ENCODE data around the gene WNT3.
"Not testable (repeated sequence)": the region's sequence is repeated elsewhere in the genome, so short reads cannot be mapped to it uniquely, and the experiment has no call there.

The WNT3 gene, protein sequence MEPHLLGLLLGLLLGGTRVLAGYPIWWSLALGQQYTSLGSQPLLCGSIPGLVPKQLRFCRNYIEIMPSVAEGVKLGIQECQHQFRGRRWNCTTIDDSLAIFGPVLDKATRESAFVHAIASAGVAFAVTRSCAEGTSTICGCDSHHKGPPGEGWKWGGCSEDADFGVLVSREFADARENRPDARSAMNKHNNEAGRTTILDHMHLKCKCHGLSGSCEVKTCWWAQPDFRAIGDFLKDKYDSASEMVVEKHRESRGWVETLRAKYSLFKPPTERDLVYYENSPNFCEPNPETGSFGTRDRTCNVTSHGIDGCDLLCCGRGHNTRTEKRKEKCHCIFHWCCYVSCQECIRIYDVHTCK

DNA sequence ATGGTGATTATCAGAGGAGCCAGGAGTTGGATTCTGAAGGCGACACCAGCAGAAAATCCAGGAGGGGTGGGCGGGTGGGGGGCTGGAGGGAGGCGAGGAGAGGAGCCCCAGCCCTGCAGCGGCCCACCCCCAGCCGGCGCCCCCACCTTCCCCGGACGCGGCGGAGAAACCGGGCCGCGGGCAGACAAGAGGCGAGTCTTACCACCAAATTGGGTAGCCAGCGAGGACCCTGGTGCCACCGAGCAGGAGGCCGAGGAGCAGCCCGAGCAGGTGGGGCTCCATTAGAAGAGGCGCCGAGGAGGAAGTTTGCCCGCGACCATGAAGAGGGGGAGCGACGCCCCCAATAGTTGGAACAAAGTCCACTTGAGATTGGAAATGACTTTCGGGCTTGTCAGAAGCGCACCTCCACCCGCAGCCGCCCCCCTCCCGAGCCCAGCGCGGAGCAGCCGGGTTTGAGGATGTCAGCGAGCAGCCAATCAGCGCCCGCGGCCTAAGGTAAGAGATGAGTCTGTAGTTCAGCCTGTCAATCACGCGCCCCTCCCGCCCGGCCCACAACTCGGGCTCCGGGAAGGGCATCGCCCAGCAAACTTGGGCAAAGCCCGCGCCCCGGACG is at the start of gene WNT3:
TSS of gene WNT3 (minus strand) at position 377 of the 613 bp plus-strand sequence. CDS start at position 282, 95 bp downstream.
- FAIRE-seq (no peak), DNase-seq (ENCODE audit: extremely low spot score, insufficient read length, low read depth) (no peak)

DNA sequence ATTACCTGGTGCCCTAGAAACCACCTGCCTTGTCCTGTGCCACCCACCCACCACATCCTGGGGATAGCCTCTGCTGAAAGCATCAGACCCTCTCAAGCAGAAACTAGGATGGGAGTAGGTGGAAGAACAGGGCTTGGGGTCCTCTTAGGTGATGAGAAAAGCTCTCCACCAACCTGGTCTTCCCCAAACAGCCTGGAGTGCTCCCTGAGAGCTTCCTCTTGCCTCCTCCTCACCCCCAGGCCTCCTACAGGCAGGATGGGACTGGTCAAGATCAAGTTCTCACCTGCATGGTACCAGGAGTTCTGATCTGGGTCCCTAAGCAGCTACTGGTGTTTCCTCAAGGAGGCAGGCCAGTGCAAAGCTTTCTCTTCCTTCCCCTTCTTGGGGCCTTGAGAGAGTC is 48.3 kb upstream of the WNT3 start:
- FAIRE-seq (no peak), DNase-seq (ENCODE audit: extremely low spot score, insufficient read length, low read depth) (no peak)

DNA sequence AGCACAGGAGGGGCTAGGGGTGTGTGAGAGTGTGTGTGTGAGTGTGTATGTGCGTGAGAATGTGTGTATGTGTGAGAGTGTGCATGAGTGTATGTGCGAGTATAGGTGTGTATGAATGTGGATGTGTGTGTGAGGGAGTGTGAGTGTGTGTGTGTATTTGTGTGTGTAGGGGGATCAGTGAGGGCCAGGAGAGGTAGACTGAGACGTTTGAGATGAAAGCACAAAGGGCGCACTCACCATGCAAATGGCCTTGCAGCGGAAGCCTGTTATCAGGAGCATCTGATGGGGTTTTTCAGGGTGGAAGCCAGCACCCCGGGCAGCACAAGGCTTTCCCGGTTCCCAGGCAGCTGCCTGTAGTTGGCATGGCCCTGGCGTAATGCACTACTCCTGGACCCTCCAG is 47.8 kb upstream of the WNT3 start:
- DNase-seq (ENCODE audit: extremely low spot score, insufficient read length, low read depth), result no peak
- no peak for FAIRE-seq

DNA sequence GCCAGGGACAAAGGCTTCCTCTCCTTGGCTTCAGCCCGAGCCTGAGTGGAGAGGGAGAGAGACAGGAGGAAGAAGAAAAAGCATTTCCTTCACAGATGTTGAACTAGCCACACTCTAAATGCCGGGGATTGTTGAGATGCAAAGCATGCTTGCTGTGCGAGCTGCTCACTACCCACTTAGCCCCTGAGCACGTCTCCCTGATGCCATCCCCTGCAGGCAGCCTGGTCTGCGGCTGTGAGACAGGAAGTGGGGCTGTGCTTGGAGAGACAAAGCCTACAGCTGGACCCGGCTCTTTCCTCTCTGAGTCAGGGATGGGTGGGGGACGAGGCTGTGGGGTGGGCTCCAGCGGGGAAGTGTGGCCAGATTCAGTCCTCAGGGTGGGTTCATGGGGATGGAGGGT is 46.6 kb upstream of the WNT3 start:
- DNase-seq (ENCODE audit: extremely low spot score, insufficient read length, low read depth) (no peak), FAIRE-seq (no peak)

DNA sequence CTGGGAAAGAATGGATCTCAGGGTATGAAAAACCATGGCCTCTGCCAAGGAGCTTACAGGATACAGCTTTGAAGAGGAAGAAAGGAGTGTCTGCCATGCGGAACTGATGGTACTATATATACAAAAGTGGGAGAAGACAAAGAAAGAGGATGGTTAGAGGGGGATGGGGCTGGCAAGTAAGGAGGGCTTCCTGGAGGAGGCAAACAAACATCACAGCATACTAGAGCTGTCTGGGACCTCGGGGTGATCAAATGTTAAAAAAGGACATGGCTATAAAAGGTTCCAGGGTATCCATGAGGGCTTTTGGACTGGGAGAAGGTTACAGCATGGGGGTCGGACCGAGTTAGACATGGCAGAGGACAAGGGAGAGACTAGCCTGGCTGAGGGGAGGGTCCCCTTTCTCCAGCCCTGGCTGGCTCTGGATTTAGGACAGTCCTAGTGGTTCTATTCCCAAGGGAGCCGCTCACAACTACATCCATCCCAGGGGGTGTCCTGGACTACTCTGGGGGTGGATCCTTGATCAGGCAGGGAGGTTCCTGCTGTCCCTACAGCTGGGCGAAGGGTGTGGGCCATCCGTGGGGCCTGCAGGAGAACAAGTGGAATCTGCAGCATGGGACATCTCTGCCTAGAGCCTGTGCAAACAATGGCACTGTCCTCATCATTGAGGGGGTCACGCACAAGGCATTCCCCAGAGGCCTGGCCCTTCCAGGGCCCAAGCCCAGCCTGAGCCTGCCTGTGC is 45.1 kb upstream of the WNT3 start:
- DNase-seq (ENCODE audit: extremely low spot score, insufficient read length, low read depth) (no peak), FAIRE-seq (no peak)

DNA sequence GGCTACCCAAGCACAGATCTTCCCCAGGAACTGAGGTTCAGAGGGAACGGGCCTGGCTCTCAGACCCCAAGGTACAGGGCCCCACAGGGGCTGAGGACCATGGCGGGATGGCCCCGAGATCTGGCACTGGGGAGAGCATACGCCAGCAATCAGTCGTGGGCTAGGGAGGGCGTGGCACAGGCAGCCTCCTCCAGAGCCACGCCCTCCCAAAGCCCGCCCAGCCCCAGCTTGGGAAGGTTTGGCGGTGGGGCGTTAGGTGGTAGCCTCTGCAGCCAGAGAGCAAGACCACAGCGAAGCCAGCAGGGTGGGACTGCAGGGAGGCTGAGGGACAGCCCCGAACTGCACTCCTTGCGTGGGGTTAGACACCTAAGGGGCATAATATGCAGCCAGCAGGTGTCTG is 44.5 kb upstream of the WNT3 start:
- no peak for FAIRE-seq
- no peak for DNase-seq (ENCODE audit: extremely low spot score, insufficient read length, low read depth)

DNA sequence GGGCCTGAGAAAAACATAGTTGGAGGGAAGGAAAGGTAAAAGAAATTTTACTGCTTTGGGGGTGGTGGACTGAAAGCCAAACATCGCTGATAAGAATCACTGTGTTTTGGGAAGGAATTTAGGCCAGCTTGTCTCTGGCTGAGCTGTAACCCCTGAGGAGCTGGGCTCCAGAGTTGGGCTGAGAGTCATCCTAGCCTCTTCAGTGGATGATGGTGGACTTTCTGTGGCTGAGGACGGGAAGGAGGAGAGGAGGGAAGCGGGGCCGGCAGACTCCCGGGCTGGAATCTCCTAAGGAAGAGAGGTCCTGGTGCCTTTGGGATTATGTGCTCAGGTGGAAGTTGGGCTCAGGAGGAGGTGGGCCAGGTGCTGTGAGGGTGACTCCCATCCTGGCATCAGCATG is 41.5 kb upstream of the WNT3 start:
- FAIRE-seq (no peak), DNase-seq (ENCODE audit: extremely low spot score, insufficient read length, low read depth) (no peak)

DNA sequence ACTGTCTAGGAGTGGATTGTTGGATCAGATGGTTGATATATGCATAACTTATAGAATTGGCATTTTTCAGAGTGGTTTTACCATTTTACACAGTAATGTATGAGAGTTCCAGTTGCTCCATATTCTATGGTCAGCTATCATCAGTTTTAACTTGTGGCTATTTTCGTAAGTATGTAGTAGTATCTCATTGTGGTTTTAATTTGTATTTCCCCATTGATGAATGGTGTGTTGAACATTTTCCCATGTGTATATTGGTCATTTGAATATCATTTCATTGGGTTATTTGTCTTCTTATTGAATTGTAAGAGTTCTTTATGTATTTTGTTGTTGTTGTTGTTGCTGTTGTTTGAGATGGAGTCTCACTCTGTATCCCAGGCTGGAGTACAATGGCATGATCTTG is 39.1 kb upstream of the WNT3 start:
- DNase-seq (ENCODE audit: extremely low spot score, insufficient read length, low read depth) (no peak), FAIRE-seq (no peak)

DNA sequence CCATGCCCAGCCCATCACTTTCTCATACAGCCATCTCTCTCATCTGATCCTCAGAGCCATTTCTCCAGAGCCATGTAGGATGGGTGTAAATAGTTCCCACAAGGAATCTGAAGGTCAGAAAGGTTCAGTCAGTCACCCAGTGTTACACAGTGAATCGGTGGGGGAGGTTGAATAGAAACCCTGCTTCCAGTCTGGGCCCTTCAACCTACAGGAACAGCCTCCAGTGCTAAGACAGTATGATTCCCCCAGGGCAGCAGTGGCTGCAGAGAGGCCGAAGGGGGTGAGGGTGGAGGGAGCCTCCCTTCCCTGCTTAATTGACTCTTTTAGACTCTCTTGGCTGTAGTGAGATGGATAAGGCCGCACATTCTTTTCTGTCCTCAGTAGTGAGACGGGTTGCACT is 36.5 kb upstream of the WNT3 start:
- no peak for FAIRE-seq
- DNase-seq (ENCODE audit: extremely low spot score, insufficient read length, low read depth), result no peak

DNA sequence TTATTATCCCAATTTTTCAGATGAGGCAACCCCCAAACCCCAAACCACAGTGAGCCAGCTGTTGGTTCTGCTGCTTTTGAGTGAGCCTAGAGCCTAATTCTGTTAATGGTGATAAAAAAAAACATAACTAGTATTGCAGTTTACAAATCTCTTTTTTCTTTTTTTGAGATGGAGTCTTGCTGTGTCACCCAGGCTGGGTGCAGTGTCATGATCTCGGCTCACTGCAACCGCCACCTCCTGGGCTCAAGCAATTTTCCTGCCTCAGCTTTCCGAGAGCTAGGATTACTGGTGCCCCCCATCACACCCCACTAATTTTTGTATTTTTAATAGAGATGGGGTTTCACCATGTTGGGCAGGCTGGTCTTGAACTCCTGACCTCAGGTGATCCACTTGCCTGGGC is 36.0 kb upstream of the WNT3 start:
- no peak for FAIRE-seq
- no peak for DNase-seq (ENCODE audit: extremely low spot score, insufficient read length, low read depth)

DNA sequence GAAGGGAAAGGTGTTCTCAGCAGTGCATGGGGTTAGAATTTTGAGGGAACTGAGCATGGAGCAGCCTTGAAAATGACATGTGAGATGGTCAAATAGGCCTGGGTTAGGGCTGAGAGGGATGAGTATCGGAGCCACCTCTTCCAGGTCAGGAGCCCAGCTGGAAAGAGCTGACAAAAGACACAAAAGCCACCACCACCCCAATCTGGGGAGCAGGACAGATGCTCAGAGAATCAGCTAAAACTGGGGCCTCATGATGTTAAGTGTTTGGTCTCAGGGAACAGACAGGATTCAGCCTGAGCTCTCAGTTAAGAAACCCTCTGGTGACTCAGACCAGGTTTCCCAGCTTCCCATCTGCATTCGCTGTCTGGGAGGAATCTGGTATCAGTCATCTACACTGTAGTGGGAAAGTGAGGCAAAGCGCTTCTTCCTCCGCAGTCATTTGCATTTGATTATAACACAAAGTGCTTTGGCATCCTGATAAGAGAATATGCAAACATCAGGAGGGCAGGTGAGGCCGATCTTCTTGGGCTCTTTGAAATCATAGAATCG is 35.5 kb upstream of the WNT3 start:
- FAIRE-seq, result no peak
- DNase-seq (ENCODE audit: extremely low spot score, insufficient read length, low read depth), result no peak

DNA sequence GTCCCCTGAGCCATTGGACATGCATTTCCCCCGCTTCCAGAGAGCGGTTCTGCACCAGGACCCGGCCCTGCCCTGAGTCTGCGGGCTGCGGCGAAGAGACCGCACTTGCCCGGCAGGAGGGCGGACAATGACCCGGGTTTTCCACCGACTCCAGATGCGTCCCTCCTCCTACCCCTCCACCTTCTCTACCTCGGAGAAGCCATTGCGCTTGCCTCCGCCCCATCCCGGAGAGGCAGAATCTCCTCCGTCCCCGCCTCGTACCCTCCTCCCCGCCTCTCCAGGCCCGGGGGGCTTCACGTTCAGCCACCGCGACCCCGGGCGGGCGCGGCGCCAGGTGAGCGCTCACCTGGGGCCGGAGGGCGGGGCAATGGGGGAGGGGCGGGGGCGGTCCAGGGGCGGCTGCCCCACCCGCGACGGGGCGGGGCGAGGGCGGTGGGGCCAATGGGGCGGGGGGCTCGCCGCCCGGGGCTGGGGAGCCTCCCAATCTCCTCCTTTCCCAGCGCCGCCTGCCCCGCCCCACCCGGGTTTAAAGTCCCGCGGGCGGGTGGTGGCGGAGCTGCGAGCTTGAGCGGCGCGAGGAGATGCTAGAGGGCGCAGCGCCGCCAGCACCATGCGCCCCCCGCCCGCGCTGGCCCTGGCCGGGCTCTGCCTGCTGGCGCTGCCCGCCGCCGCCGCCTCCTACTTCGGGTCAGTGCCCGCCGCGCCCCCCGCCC is 32.7 kb upstream of the WNT3 start, which contains the start of gene WNT9B:
TSS of gene WNT9B (plus strand) at position 555 of the 713 bp plus-strand sequence. CDS start at position 611, 56 bp downstream.
- FAIRE-seq (no peak), DNase-seq (ENCODE audit: extremely low spot score, insufficient read length, low read depth) (no peak)

DNA sequence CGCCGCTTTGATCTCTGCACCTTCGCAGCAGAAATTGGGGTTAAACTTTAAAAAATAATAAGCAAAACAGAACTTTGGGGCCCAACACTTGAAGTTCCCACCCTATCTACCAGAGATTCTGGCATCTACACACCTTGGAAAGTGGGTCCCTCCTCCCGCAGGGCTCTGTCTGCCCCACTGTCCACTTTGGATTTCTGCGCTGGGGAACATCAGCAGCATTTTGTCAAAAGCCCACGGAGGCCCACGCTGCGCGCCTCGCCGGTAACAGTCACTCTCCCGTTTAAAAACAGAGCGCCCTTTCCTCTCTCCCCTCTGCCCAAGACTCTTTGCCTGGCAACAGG is 32.2 kb upstream of the WNT3 start:
- FAIRE-seq, result no peak

DNA sequence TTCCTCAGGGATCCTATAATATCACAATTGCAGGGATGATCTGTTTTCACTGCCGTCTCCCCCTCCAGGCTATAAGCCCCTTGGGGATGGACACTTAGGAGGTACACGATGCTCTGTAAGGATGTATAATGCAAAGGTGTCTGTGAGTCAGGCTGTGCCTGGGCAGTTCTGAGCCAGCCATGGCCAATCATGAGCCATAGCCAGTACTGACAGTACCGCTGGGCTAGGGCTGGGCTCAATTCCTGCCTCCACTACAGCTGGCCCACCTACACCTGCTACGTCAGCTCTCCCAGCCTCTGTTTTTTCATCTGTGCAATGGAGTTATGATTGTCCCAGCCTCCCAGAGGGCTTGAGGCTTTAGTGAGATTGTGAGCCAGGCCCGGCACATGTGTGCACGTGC is 30.0 kb upstream of the WNT3 start:
- DNase-seq (ENCODE audit: extremely low spot score, insufficient read length, low read depth) (no peak), FAIRE-seq (no peak)

More for the DNA sequence above, 32.2 kb upstream of the WNT3 start:
- no peak for DNase-seq (ENCODE audit: extremely low spot score, insufficient read length, low read depth)

DNA sequence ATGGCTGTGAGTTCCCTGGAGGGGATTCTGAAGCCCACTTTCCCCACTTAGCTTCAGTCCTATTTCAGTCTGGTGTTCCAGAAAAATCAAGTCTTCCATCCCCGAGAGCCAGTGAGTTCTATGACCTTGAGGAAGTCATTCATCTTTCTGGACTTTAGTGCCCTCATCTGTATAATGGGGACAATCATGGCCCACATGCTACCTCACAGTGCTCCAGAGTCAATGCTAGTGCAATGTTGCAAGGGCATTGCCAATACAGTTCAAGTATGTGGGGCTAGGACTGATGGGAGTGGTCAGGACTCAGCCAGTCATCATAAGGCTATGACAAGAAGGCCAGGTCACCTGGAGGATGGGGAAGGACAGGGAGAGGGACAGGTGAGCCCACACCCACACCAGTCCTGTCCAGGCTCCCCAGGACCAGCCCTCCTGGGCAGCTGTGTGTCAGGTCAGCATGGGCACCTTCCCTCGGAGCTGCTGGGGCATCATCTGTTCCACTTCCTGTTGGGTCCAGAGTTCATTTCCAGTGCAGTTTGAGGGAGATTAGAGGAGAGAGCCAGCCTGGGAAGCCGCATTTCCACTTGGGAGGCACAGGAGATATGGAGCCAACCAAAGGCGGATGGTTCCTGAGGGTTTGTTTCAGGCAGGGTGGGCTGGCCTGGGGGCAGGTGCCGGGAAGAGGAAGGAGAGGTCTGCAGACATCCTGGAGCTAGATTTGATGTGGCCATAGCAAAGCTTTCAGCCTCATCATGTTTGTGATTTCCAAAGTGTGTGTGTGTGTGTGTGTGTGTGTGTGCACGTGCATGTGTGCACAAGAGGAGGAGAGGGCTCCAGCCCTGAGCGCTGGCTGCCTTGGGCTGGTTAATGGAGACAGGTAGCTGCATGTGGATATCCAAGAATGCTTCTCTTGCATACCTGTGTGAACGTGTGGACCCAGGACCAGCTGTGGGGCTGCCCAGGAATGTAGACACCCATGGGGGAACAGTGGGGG is 29.0 kb upstream of the WNT3 start:
- FAIRE-seq (no peak), DNase-seq (ENCODE audit: extremely low spot score, insufficient read length, low read depth) (no peak)

DNA sequence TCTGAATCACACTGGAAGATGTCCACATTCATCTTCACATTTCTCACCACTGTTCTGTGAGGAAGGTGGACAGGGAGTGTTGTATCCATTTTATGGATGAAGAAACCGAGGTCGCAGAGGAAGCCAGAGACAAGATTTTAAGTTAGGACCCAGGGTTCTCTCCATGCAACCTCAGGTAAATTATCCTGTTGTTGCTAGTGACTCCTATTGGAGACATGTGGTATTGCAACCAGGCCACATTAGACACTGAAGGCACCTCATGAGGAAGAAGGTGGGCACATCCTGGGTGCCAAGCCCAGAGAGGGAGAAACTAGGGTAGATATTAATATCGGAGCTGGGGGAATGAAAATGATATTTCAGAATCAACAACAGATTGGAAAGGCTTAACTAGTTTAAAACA is 24.3 kb upstream of the WNT3 start:
- FAIRE-seq, result no peak

DNA sequence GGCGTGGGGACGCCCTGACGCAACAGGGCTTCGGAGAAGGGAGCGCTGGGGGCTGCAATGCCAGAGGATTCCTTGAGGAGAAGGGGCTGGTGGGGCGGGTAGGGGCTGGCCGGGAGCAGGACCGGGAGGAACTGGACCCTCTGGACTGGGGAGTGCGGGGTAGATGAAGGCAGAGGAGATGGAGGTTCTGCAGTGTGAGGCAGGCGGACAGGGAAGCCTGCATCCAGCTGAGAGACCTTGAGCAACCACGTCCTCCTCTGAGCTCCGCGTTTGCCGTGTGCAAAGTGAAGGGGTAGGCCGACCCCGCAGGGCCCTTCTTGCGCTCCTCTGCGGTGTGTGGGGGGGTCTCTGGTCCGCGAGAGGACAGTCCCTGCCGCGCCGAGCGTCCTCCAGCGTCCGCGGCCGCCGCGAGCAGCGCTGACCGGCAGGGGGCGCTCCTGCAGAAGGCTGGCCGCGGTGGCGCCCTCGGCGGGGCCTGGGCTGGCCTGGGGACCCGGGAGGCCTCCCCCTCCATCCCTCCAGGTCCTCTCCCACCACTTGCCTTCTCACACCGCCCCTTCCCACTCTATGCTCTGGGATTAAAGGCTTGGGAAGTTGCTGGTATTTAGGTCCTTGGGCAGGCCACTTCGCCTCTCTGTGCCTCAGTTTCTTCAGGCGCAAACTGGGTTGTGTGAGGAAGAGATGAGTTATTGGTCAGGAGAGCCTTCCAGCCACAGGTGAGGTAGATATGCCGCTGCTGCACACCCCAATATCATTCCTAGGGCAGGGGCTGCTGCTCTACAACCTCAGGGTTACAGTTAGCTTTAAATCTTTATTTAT is 23.3 kb upstream of the WNT3 start:
- DNase-seq (ENCODE audit: extremely low spot score, insufficient read length, low read depth) (no peak), FAIRE-seq (no peak)

More for the DNA sequence above, 24.3 kb upstream of the WNT3 start:
- no peak for DNase-seq (ENCODE audit: extremely low spot score, insufficient read length, low read depth)

DNA sequence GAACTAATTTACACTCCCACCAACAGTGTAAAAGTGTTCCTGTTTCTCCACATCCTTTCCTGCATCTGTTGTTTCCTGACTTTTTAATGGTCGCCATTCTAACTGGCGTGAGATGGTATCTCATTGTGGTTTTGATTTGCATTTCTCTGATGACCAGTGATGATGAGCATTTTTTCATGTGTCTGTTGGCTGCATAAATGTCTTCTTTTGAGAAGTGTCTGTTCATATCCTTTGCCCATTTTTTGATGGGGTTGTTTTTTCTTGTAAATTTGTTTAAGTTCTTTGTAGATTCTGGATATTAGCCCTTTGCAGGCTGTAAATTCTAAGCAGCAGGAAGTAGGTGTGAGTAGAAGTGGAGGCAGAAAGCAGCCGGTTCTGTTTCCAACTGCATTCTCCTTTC is 22.1 kb upstream of the WNT3 start:
- FAIRE-seq; DNase-seq (ENCODE audit: extremely low spot score, insufficient read length, low read depth): not testable (repeated sequence)

Measured in GM18507 (cell line).